ENCODE results near the gene ZBTB16.

Gene ZBTB16

GRCh38 chr11:114188851-114189570, 129.5 kb downstream of the ZBTB16 start:
- DNase-seq (ENCODE audit: low spot score): no peak

DNA sequence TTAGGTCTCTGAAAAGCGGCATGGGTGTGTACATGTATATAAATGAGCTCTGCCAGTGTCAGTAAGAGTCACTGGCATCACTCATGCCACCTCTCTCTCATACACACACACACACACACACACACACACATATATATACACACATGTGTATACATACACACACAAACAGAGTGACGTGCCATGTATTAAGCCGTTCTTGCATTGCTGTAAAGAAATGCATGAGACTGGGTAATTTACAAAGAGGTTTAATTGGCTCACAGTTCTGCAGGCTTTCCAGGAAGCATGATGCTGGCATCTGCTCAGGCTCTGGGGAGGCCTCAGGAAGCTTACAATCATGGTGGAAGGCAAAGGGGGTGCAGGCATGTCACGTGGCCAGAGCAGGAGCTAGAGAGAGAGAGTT, 131.1 kb downstream of the ZBTB16 start:
- DNase-seq (ENCODE audit: low spot score): no peak

DNA sequence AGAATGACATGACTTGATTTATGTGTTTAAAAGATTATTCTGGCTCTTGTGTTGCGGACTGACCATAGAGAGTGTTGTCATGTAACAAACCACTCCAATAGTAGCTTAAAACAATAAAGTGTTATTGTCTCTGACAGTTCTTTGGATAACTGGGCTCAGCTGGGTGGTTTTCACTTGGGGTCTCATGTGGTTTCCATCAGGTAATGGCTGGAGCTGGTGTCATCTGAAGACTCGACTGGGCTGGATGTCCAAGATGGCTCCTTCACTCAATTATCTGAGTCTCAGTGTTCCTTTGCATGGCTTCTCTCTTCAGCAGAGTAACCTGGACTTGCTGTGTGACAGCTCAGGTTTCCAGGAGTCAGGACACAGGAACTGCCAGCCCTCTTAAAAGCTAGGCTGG, 132.4 kb downstream of the ZBTB16 start:
- no peak for DNase-seq (ENCODE audit: low spot score)

GRCh38 chr11:114192841-114193389, 133.4 kb downstream of the ZBTB16 start:
- DNase-seq (ENCODE audit: low spot score): no peak

DNA sequence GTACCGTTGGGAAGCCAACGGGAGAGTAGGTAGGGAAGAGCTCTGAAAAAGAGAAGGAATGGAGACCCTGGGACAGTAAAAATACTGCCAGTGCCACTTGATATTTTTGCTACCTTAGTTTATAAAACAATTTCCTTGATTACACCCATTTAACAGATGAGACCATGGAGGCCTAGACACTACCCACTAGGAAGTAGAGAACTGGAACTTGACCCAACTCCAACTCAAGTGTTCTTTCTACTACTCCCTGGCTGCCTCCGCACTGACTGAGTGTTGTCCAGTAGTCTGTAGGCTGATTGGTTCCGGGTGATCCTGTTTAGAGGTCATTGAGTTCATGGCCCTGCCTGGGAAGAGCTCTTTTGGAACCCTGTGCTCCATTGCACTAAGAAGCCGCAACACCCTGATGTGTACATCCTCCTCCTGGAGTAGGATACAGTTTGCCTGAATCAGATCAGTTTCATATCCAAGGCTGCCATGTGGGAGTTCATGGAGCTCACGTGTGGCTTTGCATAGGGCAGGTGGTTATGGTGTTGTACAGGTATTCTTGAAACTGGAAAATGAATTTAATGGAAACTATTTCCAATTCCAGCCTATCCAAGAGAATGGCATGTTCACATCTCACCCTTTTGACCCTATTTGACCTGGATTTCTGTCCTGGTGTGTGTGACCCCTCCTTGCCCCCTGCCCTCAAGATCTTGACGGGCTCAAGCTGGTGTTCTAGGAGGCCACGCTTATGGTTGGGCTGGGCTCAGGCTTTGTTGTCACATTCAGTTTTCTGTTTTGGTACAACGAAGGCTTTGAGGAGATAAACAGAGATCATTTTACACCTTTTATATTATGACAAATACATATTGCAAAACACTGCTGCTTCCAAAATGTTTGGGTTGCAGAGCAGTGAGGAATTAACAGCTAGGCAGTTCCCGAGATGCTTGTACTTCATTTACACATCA, 134.5 kb downstream of the ZBTB16 start:
- DNase-seq (ENCODE audit: low spot score): no peak

- no peak for DNase-seq (ENCODE audit: low spot score)
Measured at GRCh38 chr11:114194702-114195101, 135.2 kb downstream of the ZBTB16 start.

- DNase-seq (ENCODE audit: low spot score): no peak
Measured at GRCh38 chr11:114195151-114195550, 135.6 kb downstream of the ZBTB16 start.

- no peak for DNase-seq (ENCODE audit: low spot score)
Measured at GRCh38 chr11:114195981-114196731, 136.6 kb downstream of the ZBTB16 start.

GRCh38 chr11:114196997-114197703, 137.6 kb downstream of the ZBTB16 start:
- DNase-seq (ENCODE audit: low spot score): no peak

- DNase-seq (ENCODE audit: low spot score): no peak
Measured at GRCh38 chr11:114197799-114198500, 138.4 kb downstream of the ZBTB16 start.

DNA sequence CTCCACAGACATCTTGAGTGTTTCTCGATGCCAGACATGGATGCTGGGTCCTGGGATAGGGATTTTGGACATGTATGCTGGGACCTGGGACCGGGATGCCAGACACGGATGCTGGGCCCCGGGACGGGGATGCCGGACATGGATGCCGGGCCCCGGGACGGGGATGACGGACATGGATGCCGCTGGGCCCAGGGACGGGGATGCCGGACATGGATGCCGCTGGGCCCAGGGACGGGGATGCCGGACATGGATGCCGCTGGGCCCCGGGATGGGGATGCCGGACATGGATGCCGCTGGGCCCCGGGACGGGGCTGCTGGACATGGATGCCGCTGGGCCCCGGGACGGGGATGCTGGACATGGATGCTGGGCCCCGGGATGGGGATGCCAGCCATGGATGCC, 139.5 kb downstream of the ZBTB16 start:
- no peak for DNase-seq (ENCODE audit: low spot score)

DNA sequence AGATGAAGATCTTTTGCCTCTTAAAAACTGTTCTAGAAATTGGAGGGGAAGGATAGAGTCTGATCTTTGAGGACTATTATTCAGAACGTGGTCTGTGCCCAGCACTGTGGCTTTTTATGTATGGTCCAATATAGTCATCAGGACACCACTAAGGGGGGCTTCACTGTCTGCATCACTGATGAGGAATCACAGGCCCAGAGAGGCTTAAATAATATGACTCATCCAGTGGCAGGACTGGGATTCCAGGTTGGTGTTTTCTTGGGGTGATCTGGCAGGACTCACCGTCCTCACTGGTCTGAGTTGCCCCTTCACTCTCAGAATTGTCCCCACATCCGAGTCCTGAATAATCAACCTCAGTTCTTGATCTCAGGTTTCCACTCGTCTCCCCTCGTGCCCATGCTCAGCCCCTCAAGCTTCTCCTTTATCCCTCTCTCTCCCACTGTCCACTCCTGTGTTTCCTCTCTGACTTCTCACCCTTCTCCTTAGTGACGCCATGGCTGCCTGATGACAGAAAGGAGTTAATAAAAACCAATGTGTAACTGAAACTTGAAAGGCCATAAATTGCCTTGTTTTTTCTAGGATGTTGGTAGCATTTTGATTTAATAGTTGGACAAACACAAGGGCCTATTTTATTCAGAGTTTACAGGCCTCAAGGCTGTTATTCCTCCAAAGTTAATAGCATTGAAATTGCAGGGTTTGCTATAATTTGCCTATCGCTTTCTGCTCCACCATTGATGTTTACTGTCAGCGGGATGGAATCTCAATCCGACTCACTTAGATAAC, 141.0 kb downstream of the ZBTB16 start:
- no peak for DNase-seq (ENCODE audit: low spot score)

GRCh38 chr11:114201219-114201618, 141.7 kb downstream of the ZBTB16 start:
- no peak for DNase-seq (ENCODE audit: low spot score)

DNA sequence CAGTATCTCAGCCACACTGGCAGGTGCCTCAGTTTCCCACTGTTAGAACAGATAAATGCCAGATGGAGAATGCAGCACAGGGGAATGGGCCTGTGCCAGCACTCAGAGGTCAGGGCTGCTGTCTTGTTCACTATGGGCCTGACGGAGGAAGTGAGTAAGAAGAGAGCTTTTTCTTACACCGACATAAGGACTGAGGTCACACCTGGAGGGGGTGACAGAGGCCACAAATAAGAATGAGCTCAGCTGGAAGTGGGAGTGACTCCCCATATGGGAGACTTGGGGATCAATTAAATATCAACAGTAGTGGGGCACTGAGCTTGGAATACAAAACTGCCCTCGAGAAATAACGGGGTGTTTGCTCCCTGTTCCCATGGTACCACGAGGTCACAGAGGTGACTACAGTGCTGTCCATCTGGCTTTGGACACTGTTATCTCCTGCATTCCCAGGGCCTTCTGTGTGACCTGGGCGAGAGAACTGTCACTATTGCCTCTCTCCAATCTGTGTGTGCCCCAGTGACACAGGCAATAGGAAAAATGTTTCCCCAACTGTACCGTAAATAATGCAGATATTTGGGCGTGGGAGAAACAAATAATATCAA, 142.6 kb downstream of the ZBTB16 start:
- no peak for DNase-seq (ENCODE audit: low spot score)

DNA sequence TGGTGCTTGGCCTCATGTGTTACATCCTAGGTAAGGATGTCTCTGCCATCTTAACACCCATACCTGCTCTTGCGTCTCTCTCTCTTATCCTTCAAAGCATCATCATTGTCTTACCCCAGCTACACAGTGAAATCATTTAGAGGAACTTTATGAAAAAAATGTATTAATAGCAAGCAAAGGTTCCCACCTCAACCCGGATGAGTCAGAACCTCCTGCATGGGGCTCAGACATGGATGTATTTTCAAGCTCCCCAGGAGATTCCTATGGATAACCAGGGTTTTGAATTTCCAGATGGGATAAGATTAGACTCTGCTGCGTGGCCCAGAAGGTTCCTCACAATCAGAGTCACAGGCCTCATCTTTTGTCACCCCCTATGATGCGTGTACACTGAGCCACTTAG, 147.6 kb downstream of the ZBTB16 start:
- no peak for DNase-seq (ENCODE audit: low spot score)

- DNase-seq (ENCODE audit: low spot score): no peak
Measured at GRCh38 chr11:114208377-114208776, 148.9 kb downstream of the ZBTB16 start.

DNA sequence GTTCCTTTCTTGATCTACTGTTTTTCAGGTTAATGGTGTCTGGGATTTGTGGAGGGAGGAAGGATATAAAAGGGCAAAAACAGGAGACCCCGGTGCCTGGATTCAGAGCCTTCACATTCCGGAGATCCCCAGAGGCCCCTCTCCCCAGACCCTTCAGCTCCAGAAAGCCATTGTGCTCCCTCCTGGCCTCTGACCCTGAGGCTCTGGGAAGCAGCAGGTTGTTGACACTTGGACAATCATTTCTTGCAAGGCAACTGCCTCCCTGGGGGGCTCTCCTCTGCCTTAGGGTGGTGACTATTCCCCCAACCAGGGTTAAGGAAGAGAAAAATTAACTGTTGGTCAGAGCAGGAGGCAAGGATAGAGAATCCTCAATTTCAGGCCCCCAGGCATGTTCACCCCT, 149.8 kb downstream of the ZBTB16 start:
- DNase-seq (ENCODE audit: low spot score): no peak

DNA sequence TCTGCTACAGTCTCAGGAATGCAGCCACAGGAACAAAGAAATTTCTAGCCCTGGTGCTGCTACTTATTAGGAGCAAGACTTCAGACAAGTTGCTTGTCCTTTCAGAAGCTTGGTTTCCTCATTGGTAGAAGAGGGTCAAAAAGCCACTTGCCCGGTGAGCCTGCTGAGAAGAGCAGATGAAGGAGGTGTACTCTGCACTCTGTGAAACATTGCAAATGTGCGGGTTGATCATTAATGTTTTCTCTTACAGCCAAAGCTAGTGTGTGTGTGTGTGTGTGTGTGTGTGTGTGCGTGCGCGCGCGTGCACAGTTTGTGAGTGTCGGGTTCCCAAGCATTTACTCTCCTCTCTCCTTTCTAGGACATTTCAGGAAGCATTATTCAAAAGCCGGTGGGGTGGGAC, 150.4 kb downstream of the ZBTB16 start:
- DNase-seq (ENCODE audit: low spot score): no peak

GRCh38 chr11:114211444-114212121, 152.1 kb downstream of the ZBTB16 start:
- DNase-seq (ENCODE audit: low spot score): no peak
